IPS DF 6.9 (cell line): Measurements from ENCODE around the gene AGAP2.

Experiments used
- DNase-seq: peaks from one replicate; pipeline ENCODE4 v3.0.0-alpha.2; 2013; ENCODE audit warnings: low read depth, low spot score
- H3K27ac ChIP-seq: one replicate; pipeline ENCODE4 v1.5.1; 2013; ENCODE audit warnings: low read length, control low read depth
- H3K27me3 ChIP-seq: 2 replicates; pipeline ENCODE4 v1.6.1; 2013; ENCODE audit warnings: mild to moderate bottlenecking, low read length; ENCODE audit not compliant: control insufficient read depth, insufficient read depth
- H3K36me3 ChIP-seq: 2 replicates; pipeline ENCODE4 v1.6.1; 2013; ENCODE audit warnings: low read length; ENCODE audit not compliant: control insufficient read depth, insufficient read depth
- H3K4me1 ChIP-seq: 2 replicates; pipeline ENCODE4 v1.6.1; 2013; ENCODE audit warnings: low read length; ENCODE audit not compliant: control insufficient read depth, insufficient read depth
- H3K4me3 ChIP-seq: 2 replicates; pipeline ENCODE4 v1.5.1; 2013; ENCODE audit warnings: mild to moderate bottlenecking, low read length
- H3K9me3 ChIP-seq: 2 replicates; pipeline ENCODE4 v1.6.1; 2013; ENCODE audit warnings: low read length, inconsistent platforms; ENCODE audit not compliant: control insufficient read depth, insufficient read depth
- whole genome bisulfite sequencing: extraction: QIAGEN DNeasy Blood & Tissue Kit; methylation state at CpG from one replicate; pipeline ENCODE4 v1.1.7; 2013; ENCODE audit warnings: mixed read lengths, missing lambda C conversion rate; ENCODE audit not compliant: insufficient read length, insufficient coverage; 5-methylcytosine and 5-hydroxymethylcytosine counted together

The AGAP2 gene

GRCh38 chr12:57744194-57744776 lies 5.7 kb upstream of the AGAP2 start:
- no CpG with 5 or more reads among the region's 21 CpGs for WGBS
- peaks cover 10% of the 10 kb centered on the region; the same call in 1 of the 2 replicates for H3K36me3 ChIP-seq
- DNase-seq = no peak
- H3K4me3 ChIP-seq = peak overlapping the region; percentile 78; the same call in 1 of the 2 replicates
- H3K9me3 ChIP-seq = no peaks in the 10 kb centered on the region
- peaks cover 1% of the 10 kb centered on the region; the same call in 1 of the 2 replicates for H3K4me1 ChIP-seq
- peaks cover 18% of the 10 kb centered on the region for H3K27me3 ChIP-seq
- H3K27ac ChIP-seq = no peak overlapping the region

GRCh38 chr12:57743769-57744168 lies 5.2 kb upstream of the AGAP2 start:
- no peak for DNase-seq
- WGBS = no CpG with 5 or more reads among the region's 2 CpGs
- no peaks in the 10 kb centered on the region for H3K9me3 ChIP-seq
- peaks cover 22% of the 10 kb centered on the region for H3K27me3 ChIP-seq
- peaks cover 1% of the 10 kb centered on the region; the same call in 1 of the 2 replicates for H3K4me1 ChIP-seq
- H3K27ac ChIP-seq = no peak overlapping the region
- H3K4me3 ChIP-seq = no peak overlapping the region
- H3K36me3 ChIP-seq = peaks cover 6% of the 10 kb centered on the region; the same call in 1 of the 2 replicates

- Histone ChIP-seq H3K36me3 (peaks cover 3% of the 10 kb centered on the region; the same call in 1 of the 2 replicates), H3K9me3 (no peaks in the 10 kb centered on the region), H3K4me3 (no peak overlapping the region), H3K4me1 (peaks cover 1% of the 10 kb centered on the region; the same call in 1 of the 2 replicates), H3K27ac (no peak overlapping the region), H3K27me3 (peaks cover 31% of the 10 kb centered on the region)
- WGBS = no CpG with 5 or more reads among the region's 14 CpGs
- no peak for DNase-seq
These were observed 3.5 kb upstream of the AGAP2 start for GRCh38 chr12:57741844-57742738.

GRCh38 chr12:57741413-57741789 lies 2.9 kb upstream of the AGAP2 start:
- Histone ChIP-seq H3K27me3 (peaks cover 38% of the 10 kb centered on the region), H3K4me1 (peaks cover 3% of the 10 kb centered on the region; the same call in 1 of the 2 replicates), H3K9me3 (no peaks in the 10 kb centered on the region), H3K36me3 (peaks cover under 1% of the 10 kb centered on the region; the same call in 1 of the 2 replicates), H3K4me3 (no peak overlapping the region), H3K27ac (no peak overlapping the region)
- WGBS = no CpG with 5 or more reads among the region's 1 CpG
- DNase-seq = no peak

- no peaks in the 10 kb centered on the region for H3K9me3 ChIP-seq
- no peaks in the 10 kb centered on the region for H3K36me3 ChIP-seq
- peaks cover 4% of the 10 kb centered on the region; the same call in 1 of the 2 replicates for H3K4me1 ChIP-seq
- H3K27me3 ChIP-seq = peaks cover 42% of the 10 kb centered on the region
- no peak overlapping the region for H3K27ac ChIP-seq
- H3K4me3 ChIP-seq = no peak overlapping the region
- DNase-seq = no peak
- no CpG with 5 or more reads among the region's 5 CpGs for whole genome bisulfite sequencing
These were observed 2.3 kb upstream of the AGAP2 start for GRCh38 chr12:57740656-57741412.

- no peak overlapping the region for H3K4me3 ChIP-seq
- H3K36me3 ChIP-seq = no peaks in the 10 kb centered on the region
- no peak for DNase-seq
- H3K27ac ChIP-seq = no peak overlapping the region
- peaks cover 47% of the 10 kb centered on the region for H3K27me3 ChIP-seq
- no CpG with 5 or more reads among the region's 10 CpGs for WGBS
- peaks cover 3% of the 10 kb centered on the region; the same call in 1 of the 2 replicates for H3K4me1 ChIP-seq
- no peaks in the 10 kb centered on the region for H3K9me3 ChIP-seq
These were observed 1.5 kb upstream of the AGAP2 start for GRCh38 chr12:57739914-57740538.

- Histone ChIP-seq H3K27me3 (peaks cover 54% of the 10 kb centered on the region), H3K9me3 (no peaks in the 10 kb centered on the region), H3K4me3 (no peak overlapping the region), H3K27ac (no peak overlapping the region), H3K36me3 (no peaks in the 10 kb centered on the region), H3K4me1 (peaks cover 3% of the 10 kb centered on the region; the same call in 1 of the 2 replicates)
- DNase-seq = no peak
- WGBS = no CpG with 5 or more reads among the region's 7 CpGs
These were observed 845 bp upstream of the AGAP2 start for GRCh38 chr12:57739387-57739786.

GRCh38 chr12:57737467-57738460 lies 778 bp downstream of the AGAP2 start:
- Histone ChIP-seq H3K9me3 (no peaks in the 10 kb centered on the region), H3K4me3 (peak overlapping the region; percentile 40; the same call in 1 of the 2 replicates), H3K36me3 (no peaks in the 10 kb centered on the region), H3K27me3 (peaks cover 63% of the 10 kb centered on the region), H3K4me1 (peaks cover 3% of the 10 kb centered on the region; the same call in 1 of the 2 replicates), H3K27ac (no peak overlapping the region)
- WGBS = no CpG with 5 or more reads among the region's 110 CpGs
- DNase-seq = no peak

- WGBS = no CpG with 5 or more reads among the region's 31 CpGs
- no peaks in the 10 kb centered on the region for H3K36me3 ChIP-seq
- no peaks in the 10 kb centered on the region for H3K9me3 ChIP-seq
- H3K27me3 ChIP-seq = peaks cover 67% of the 10 kb centered on the region
- no peak for DNase-seq
- H3K4me1 ChIP-seq = peaks cover 3% of the 10 kb centered on the region; the same call in 1 of the 2 replicates
- no peak overlapping the region for H3K27ac ChIP-seq
- H3K4me3 ChIP-seq = no peak overlapping the region
These were observed 1.6 kb downstream of the AGAP2 start for GRCh38 chr12:57736741-57737466.
